Suprapubic skin (tissue), 4 donors: ENCODE measurements around the gene IQCH. TPM values are rescaled to one million over a fixed set of nuclear protein-coding genes. Genes with fewer than 3 reads are reported as not detected.

Experiments used
- DNase-seq, 2 donors: peaks; one replicate each; pipeline ENCODE4 v3.0.0-alpha.2; 2019; ENCODE audit warnings: low spot score in 2 of 2
- H3K27ac ChIP-seq: fragments of 200-600 bp; sonication (generic); one replicate; pipeline ENCODE4 v1.5.1; 2019
- H3K27me3 ChIP-seq: fragments of 200-600 bp; sonication (generic); one replicate; pipeline ENCODE4 v1.5.1; 2019
- H3K36me3 ChIP-seq: fragments of 200-600 bp; sonication (generic); one replicate; pipeline ENCODE4 v1.5.1; 2019
- H3K4me1 ChIP-seq: fragments of 200-600 bp; sonication (generic); one replicate; pipeline ENCODE4 v1.5.1; 2019
- H3K4me3 ChIP-seq: fragments of 200-600 bp; sonication (generic); one replicate; pipeline ENCODE4 v1.5.1; 2019; ENCODE audit warnings: mild to moderate bottlenecking
- H3K9me3 ChIP-seq: fragments of 200-600 bp; sonication (generic); one replicate; pipeline ENCODE4 v1.5.1; 2019
- CTCF ChIP-seq, 2 donors: fragments of 200-600 bp in 1 of 2; fragments of 450-650 bp in 1 of 2; sonication (generic) in 1 of 2; IDR thresholded peaks; one replicate each; pipeline ENCODE4 v1.5.1; 2016 to 2019; ENCODE audit warnings: antibody characterized with exemption in 2 of 2, mild to moderate bottlenecking in 1 of 2, moderate library complexity in 1 of 2
- EP300 ChIP-seq: sonication (generic); formaldehyde crosslinking; IDR thresholded peaks from one replicate; pipeline ENCODE4 v1.6.1; 2017; ENCODE audit warnings: antibody characterized with exemption
- POLR2A ChIP-seq, 2 donors: fragments of 450-650 bp; IDR thresholded peaks; one replicate each; pipeline ENCODE4 v1.6.1; 2017; ENCODE audit warnings: antibody characterized with exemption in 2 of 2, mild to moderate bottlenecking in 2 of 2, moderate library complexity in 2 of 2
- POLR2AphosphoS5 ChIP-seq, 3 donors: sonication (generic); formaldehyde crosslinking; IDR thresholded peaks; one replicate each; pipeline ENCODE4 v1.6.1; 2017; ENCODE audit warnings: antibody characterized with exemption in 3 of 3
- WGBS: methylation state at CpG from one replicate; pipeline ENCODE4 v1.1.5; 2018; 5-methylcytosine and 5-hydroxymethylcytosine counted together
- total RNA-seq, 4 donors: library from RNA; depleted of rRNA; stranded (reverse); fragments of >200 nt; gene quantifications; one replicate each; pipeline ENCODE4 v1.1.0, GENCODE V29; 2016

IQCH gene
- total RNA-seq, 4 donors from 2014 or later = 1.4 to 3.1 (median 2.2) TPM

GRCh38 chr15:67369359-67369998 lies 114.9 kb downstream of the IQCH start:
- Histone ChIP-seq H3K9me3 (no peaks in the 10 kb centered on the region), H3K27me3 (no peaks in the 10 kb centered on the region), H3K4me3 (no peak overlapping the region), H3K27ac (no peak overlapping the region), H3K36me3 (no peaks in the 10 kb centered on the region), H3K4me1 (no peaks in the 10 kb centered on the region)
- TF ChIP-seq POLR2A (IDR thresholded peaks at IDR 0.05) (no peak), POLR2AphosphoS5 (IDR thresholded peaks at IDR 0.05) (no peak), EP300 (no peak), CTCF (IDR thresholded peaks at IDR 0.05) (no peak)
- 87% methylated on average over 2 of the region's 2 CpGs for WGBS
- DNase-seq = no peak

- Histone ChIP-seq H3K4me1 (no peaks in the 10 kb centered on the region), H3K27me3 (no peaks in the 10 kb centered on the region), H3K4me3 (no peak overlapping the region), H3K9me3 (no peaks in the 10 kb centered on the region), H3K27ac (no peak overlapping the region), H3K36me3 (no peaks in the 10 kb centered on the region)
- WGBS = 89% methylated on average over 9 of the region's 9 CpGs
- no peak for TF ChIP-seq POLR2A (IDR thresholded peaks at IDR 0.05)
- TF ChIP-seq POLR2AphosphoS5 (IDR thresholded peaks at IDR 0.05) = no peak
- TF ChIP-seq EP300 = no peak
- no peak for TF ChIP-seq CTCF (IDR thresholded peaks at IDR 0.05)
- no peak for DNase-seq
These were observed 115.8 kb downstream of the IQCH start for GRCh38 chr15:67370206-67370954.

- no peaks in the 10 kb centered on the region for H3K27me3 ChIP-seq
- 88% methylated on average over 8 of the region's 8 CpGs for WGBS
- H3K27ac ChIP-seq = no peak overlapping the region
- TF ChIP-seq EP300 (no peak), POLR2A (IDR thresholded peaks at IDR 0.05) (no peak), POLR2AphosphoS5 (IDR thresholded peaks at IDR 0.05) (no peak), CTCF (IDR thresholded peaks at IDR 0.05) (no peak)
- no peaks in the 10 kb centered on the region for H3K36me3 ChIP-seq
- no peaks in the 10 kb centered on the region for H3K9me3 ChIP-seq
- H3K4me1 ChIP-seq = no peaks in the 10 kb centered on the region
- no peak for DNase-seq
- no peak overlapping the region for H3K4me3 ChIP-seq
These were observed 118.0 kb downstream of the IQCH start for GRCh38 chr15:67372543-67372942.

- no peaks in the 10 kb centered on the region for H3K4me1 ChIP-seq
- H3K9me3 ChIP-seq = no peaks in the 10 kb centered on the region
- no peak for DNase-seq
- WGBS = 81% methylated on average over 6 of the region's 6 CpGs
- H3K27me3 ChIP-seq = no peaks in the 10 kb centered on the region
- H3K27ac ChIP-seq = no peak overlapping the region
- H3K36me3 ChIP-seq = no peaks in the 10 kb centered on the region
- no peak overlapping the region for H3K4me3 ChIP-seq
- TF ChIP-seq POLR2AphosphoS5 (IDR thresholded peaks at IDR 0.05) = no peak
- TF ChIP-seq EP300 = no peak
- TF ChIP-seq POLR2A (IDR thresholded peaks at IDR 0.05) = no peak
- TF ChIP-seq CTCF (IDR thresholded peaks at IDR 0.05) = no peak
These were observed 118.5 kb downstream of the IQCH start for GRCh38 chr15:67372986-67373675.

GRCh38 chr15:67373971-67374370 lies 119.4 kb downstream of the IQCH start:
- Histone ChIP-seq H3K27me3 (no peaks in the 10 kb centered on the region), H3K9me3 (no peaks in the 10 kb centered on the region), H3K4me3 (no peak overlapping the region), H3K4me1 (no peaks in the 10 kb centered on the region), H3K36me3 (no peaks in the 10 kb centered on the region), H3K27ac (no peak overlapping the region)
- no peak for DNase-seq
- TF ChIP-seq EP300 (no peak), POLR2AphosphoS5 (IDR thresholded peaks at IDR 0.05) (no peak), CTCF (IDR thresholded peaks at IDR 0.05) (no peak), POLR2A (IDR thresholded peaks at IDR 0.05) (no peak)
